Stomach (tissue), 4 donors: Measurements from ENCODE around the gene CD46.
"Not testable (repeated sequence)": the region's sequence is repeated elsewhere in the genome, so short reads cannot be mapped to it uniquely, and the experiment has no call there.

Source experiments
- EP300 ChIP-seq: sonication (generic); formaldehyde crosslinking; IDR thresholded peaks from one replicate; pipeline ENCODE4 v1.6.1; 2017; ENCODE audit warnings: antibody characterized with exemption
- POLR2A ChIP-seq, 4 donors: fragments of 450-650 bp; IDR thresholded peaks; one replicate each; pipeline ENCODE4 v1.6.1; 2016; ENCODE audit warnings: antibody characterized with exemption in 4 of 4, control low read depth in 2 of 4, mild to moderate bottlenecking in 1 of 4, moderate library complexity in 1 of 4
- POLR2AphosphoS5 ChIP-seq, 3 donors: sonication (generic); formaldehyde crosslinking; IDR thresholded peaks; one replicate each; pipeline ENCODE4 v1.6.1; 2016; ENCODE audit warnings: antibody characterized with exemption in 3 of 3
- TF ChIP-seq, protein P1 (sequence below), 7 experiments: fragments of 450-650 bp in 4 of 7; fragments of 200-600 bp in 3 of 7; sonication (generic) in 3 of 7; IDR thresholded peaks; one replicate each; pipeline ENCODE4 v1.5.1; 2016 to 2019; ENCODE audit warnings: antibody characterized with exemption in 7 of 7, control low read depth in 2 of 7, mild to moderate bottlenecking in 1 of 7

DNA sequence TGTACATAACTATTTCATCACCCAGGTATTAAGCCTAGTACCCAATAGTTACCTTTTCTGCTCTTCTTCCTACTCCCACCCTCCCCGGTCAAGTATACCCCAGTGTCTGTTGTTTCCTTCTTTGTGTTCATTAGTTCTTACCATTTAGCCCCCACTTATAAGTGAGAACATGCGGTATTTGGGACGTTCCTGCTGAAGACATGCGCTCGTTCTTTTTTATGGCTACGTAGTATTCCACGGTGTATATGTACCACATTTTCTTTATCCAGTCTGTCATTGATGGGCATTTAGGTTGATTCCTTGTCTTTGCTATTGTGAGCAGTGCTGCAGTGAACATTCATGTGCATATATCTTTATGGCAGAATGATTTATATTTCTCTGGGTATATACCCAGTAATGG is 25.6 kb downstream of the CD46 start:
- TF ChIP-seq, protein P1, sequence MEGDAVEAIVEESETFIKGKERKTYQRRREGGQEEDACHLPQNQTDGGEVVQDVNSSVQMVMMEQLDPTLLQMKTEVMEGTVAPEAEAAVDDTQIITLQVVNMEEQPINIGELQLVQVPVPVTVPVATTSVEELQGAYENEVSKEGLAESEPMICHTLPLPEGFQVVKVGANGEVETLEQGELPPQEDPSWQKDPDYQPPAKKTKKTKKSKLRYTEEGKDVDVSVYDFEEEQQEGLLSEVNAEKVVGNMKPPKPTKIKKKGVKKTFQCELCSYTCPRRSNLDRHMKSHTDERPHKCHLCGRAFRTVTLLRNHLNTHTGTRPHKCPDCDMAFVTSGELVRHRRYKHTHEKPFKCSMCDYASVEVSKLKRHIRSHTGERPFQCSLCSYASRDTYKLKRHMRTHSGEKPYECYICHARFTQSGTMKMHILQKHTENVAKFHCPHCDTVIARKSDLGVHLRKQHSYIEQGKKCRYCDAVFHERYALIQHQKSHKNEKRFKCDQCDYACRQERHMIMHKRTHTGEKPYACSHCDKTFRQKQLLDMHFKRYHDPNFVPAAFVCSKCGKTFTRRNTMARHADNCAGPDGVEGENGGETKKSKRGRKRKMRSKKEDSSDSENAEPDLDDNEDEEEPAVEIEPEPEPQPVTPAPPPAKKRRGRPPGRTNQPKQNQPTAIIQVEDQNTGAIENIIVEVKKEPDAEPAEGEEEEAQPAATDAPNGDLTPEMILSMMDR (IDR thresholded peaks at IDR 0.05) = not testable (repeated sequence)
- TF ChIP-seq POLR2AphosphoS5 (IDR thresholded peaks at IDR 0.05); POLR2A (IDR thresholded peaks at IDR 0.05); EP300: not testable (repeated sequence)
